HEK293 (cell line): ENCODE measurements around the gene TAF1A.

Experiments used
- CTCF ChIA-PET: fragments of 350-600 bp; formaldehyde crosslinking; extraction: SDS; loops from one replicate; lab custom pipeline; 2021; ENCODE audit warnings: antibody characterized with exemption; lab: Yijun Ruan, JAX
- POLR2A ChIA-PET: fragments of 300-600 bp; formaldehyde crosslinking; extraction: SDS; loops from one replicate; lab custom pipeline; 2020; ENCODE audit warnings: antibody characterized with exemption, inconsistent platforms; lab: Yijun Ruan, JAX
- H3K27ac ChIP-seq: fragments of 200-500 bp; sonication (Bioruptor generic); 2 replicates; pipeline ENCODE4 v1.5.1; 2014; ENCODE audit warnings: low read depth, low read length, control low read depth, inconsistent platforms; ENCODE audit errors: extremely low read depth
- H3K36me3 ChIP-seq, 2 experiments: fragments of 200-500 bp in 1 of 2; sonication (Bioruptor generic) in 1 of 2; 1 replicate in 1 of 2; 2 replicates in 1 of 2; pipeline ENCODE4 v1.5.1; 2014 to 2017; ENCODE audit warnings: inconsistent platforms in 2 of 2, low read length in 2 of 2; ENCODE audit not compliant: control insufficient read depth in 2 of 2, insufficient read depth in 1 of 2
- H3K4me1 ChIP-seq: fragments of 200-500 bp; sonication (Bioruptor generic); 2 replicates; pipeline ENCODE4 v1.5.1; 2014; ENCODE audit warnings: mild to moderate bottlenecking, low read length, inconsistent platforms; ENCODE audit not compliant: control insufficient read depth, insufficient read depth
- H3K4me3 ChIP-seq: 2 replicates; pipeline ENCODE4 v1.5.1; 2011; ENCODE audit warnings: low read depth, mild to moderate bottlenecking, control low read depth, low read length, moderate library complexity
- H3K9me3 ChIP-seq: fragments of 200-500 bp; sonication (Bioruptor generic); 2 replicates; pipeline ENCODE4 v1.5.1; 2014; ENCODE audit warnings: low read depth, low read length, inconsistent platforms; ENCODE audit not compliant: control insufficient read depth, insufficient read depth
- GFI1B ChIP-seq: fragments of 450-650 bp; formaldehyde crosslinking; IDR thresholded peaks from 2 replicates; pipeline ENCODE4 v1.5.1; 2016; ENCODE audit warnings: missing biosample characterization, missing genetic modification characterization
- GLI4 ChIP-seq: fragments of 450-650 bp; formaldehyde crosslinking; IDR thresholded peaks from 2 replicates; pipeline ENCODE4 v1.5.1; 2016; ENCODE audit warnings: missing biosample characterization, missing genetic modification characterization
- INSM2 ChIP-seq: fragments of 450-650 bp; formaldehyde crosslinking; IDR thresholded peaks from 2 replicates; pipeline ENCODE4 v1.5.1; 2016; ENCODE audit warnings: missing biosample characterization, missing genetic modification characterization
- KLF9 ChIP-seq: fragments of 450-650 bp; formaldehyde crosslinking; IDR thresholded peaks from 2 replicates; pipeline ENCODE4 v1.5.1; 2016; ENCODE audit warnings: missing biosample characterization, missing genetic modification characterization, low read depth
- ZBTB26 ChIP-seq: fragments of 450-650 bp; formaldehyde crosslinking; optimal IDR thresholded peaks from 2 replicates; pipeline ENCODE3; 2016; ENCODE audit warnings: missing biosample characterization, mild to moderate bottlenecking, missing genetic modification characterization
- ZNF16 ChIP-seq: fragments of 450-650 bp; formaldehyde crosslinking; IDR thresholded peaks from 2 replicates; pipeline ENCODE4 v1.5.1; 2016; ENCODE audit warnings: low read depth, missing biosample characterization, missing genetic modification characterization
- ZNF214 ChIP-seq: fragments of 450-650 bp; formaldehyde crosslinking; IDR thresholded peaks from 2 replicates; pipeline ENCODE4 v1.5.1; 2017; ENCODE audit warnings: missing biosample characterization, mild to moderate bottlenecking, missing genetic modification characterization, borderline replicate concordance
- ZNF239 ChIP-seq: fragments of 450-650 bp; formaldehyde crosslinking; IDR thresholded peaks from 2 replicates; pipeline ENCODE4 v1.5.1; 2016; ENCODE audit warnings: missing biosample characterization, missing genetic modification characterization
- ZNF26 ChIP-seq: fragments of 450-650 bp; formaldehyde crosslinking; IDR thresholded peaks from 2 replicates; pipeline ENCODE4 v1.5.1; 2016; ENCODE audit warnings: missing biosample characterization, missing genetic modification characterization
- ZNF335 ChIP-seq: fragments of 450-650 bp; formaldehyde crosslinking; conservative IDR thresholded peaks from 2 replicates; pipeline ENCODE4 v1.5.1; 2016; ENCODE audit warnings: missing biosample characterization, missing genetic modification characterization
- ZNF350 ChIP-seq: fragments of 450-650 bp; formaldehyde crosslinking; IDR thresholded peaks from 2 replicates; pipeline ENCODE4 v1.5.0; 2017; ENCODE audit warnings: missing biosample characterization, mild to moderate bottlenecking, missing genetic modification characterization
- ZNF404 ChIP-seq: fragments of 450-650 bp; formaldehyde crosslinking; IDR thresholded peaks from 2 replicates; pipeline ENCODE4 v1.5.1; 2017; ENCODE audit warnings: missing biosample characterization, missing genetic modification characterization
- ZNF510 ChIP-seq: fragments of 450-650 bp; formaldehyde crosslinking; IDR thresholded peaks from 2 replicates; pipeline ENCODE4 v1.5.1; 2018; ENCODE audit warnings: mild to moderate bottlenecking, missing genetic modification characterization, missing biosample characterization; ENCODE audit not compliant: insufficient replicate concordance
- ZNF513 ChIP-seq: fragments of 450-650 bp; IDR thresholded peaks from 2 replicates; pipeline ENCODE4 v1.5.1; 2018; ENCODE audit warnings: missing biosample characterization, missing genetic modification characterization
- ZNF610 ChIP-seq: fragments of 450-650 bp; formaldehyde crosslinking; IDR thresholded peaks from 2 replicates; pipeline ENCODE4 v1.5.1; 2016; ENCODE audit warnings: missing biosample characterization, missing genetic modification characterization, borderline replicate concordance
- ZNF626 ChIP-seq: fragments of 450-650 bp; sonication (Bioruptor Pico); formaldehyde crosslinking; IDR thresholded peaks from 2 replicates; pipeline ENCODE4 v1.5.1; 2018; ENCODE audit warnings: missing biosample characterization, missing genetic modification characterization, inconsistent platforms
- ZNF701 ChIP-seq: fragments of 450-650 bp; formaldehyde crosslinking; IDR thresholded peaks from 2 replicates; pipeline ENCODE4 v1.5.1; 2016; ENCODE audit warnings: missing biosample characterization, missing genetic modification characterization
- ZNF707 ChIP-seq: fragments of 450-650 bp; formaldehyde crosslinking; IDR thresholded peaks from 2 replicates; pipeline ENCODE4 v1.5.1; 2016; ENCODE audit warnings: missing biosample characterization, missing genetic modification characterization
- ZNF791 ChIP-seq: fragments of 450-650 bp; formaldehyde crosslinking; IDR thresholded peaks from 2 replicates; pipeline ENCODE4 v1.5.1; 2016; ENCODE audit warnings: missing biosample characterization, missing genetic modification characterization

Gene TAF1A

DNA sequence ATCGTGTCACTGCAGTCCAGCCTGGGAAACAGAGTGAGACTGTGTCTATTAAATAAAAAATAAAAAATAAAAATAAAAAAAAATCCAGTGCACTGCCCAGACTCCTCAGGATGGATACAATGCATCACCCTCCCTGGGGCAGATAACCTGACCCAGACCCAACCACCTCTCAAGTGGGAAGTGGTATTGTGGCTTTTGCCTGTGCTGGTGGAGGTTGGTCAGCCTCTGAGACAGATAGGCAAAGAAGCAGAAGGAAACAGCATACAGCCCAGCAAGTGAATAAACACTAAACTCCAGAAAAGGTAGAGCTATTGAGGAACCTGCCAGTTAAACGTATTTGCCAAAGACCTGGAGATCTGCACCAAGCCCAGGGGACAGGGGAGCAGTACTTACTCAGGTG, 63.8 kb downstream of the TAF1A start:
- POLR2A ChIA-PET: no interaction called here

DNA sequence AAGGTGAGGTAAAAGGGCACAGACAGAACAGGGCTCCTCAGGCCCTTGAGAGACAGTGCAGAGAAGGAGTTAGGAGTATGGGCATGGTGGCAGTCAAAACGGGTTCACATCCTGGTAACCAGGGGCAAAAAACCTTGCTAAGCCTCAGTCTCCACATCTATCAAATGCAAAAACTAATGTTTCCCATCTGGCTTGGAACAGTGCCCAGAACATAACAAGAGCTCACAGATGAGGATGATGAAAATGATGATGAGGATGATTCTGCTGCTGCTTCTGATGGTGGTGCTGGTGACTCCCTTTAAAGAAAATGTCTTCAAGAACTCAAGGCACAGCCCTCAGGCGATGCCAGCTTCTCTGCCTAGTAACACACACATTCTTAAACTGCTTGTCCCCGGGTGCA, 65.9 kb downstream of the TAF1A start:
- Histone ChIP-seq H3K4me3 (no peak overlapping the region), H3K9me3 (no peaks in the 10 kb centered on the region), H3K4me1 (no peaks in the 10 kb centered on the region), H3K36me3 (no peaks in the 10 kb centered on the region), H3K27ac (no peak overlapping the region)
- TF ChIP-seq ZNF513 (peak; percentile 55; the same call in 1 of the 2 replicates), GLI4 (tag by site-specific recombination) (no peak)
- POLR2A ChIA-PET: no interaction called here
- CTCF ChIA-PET: no interaction called here

More for the DNA sequence above, 63.8 kb downstream of the TAF1A start:
- CTCF ChIA-PET: no interaction called here
- H3K4me3 ChIP-seq: no peak overlapping the region
- H3K27ac ChIP-seq: no peak overlapping the region
- H3K4me1 ChIP-seq: no peaks in the 10 kb centered on the region
- H3K36me3 ChIP-seq: no peaks in the 10 kb centered on the region
- no peaks in the 10 kb centered on the region for H3K9me3 ChIP-seq
- no peak for TF ChIP-seq ZNF707 (tag by site-specific recombination)
- TF ChIP-seq ZBTB26: no peak
- TF ChIP-seq ZNF16: no peak
- TF ChIP-seq ZNF610: no peak
- no peak for TF ChIP-seq ZNF335
- TF ChIP-seq ZNF214 (tag by site-specific recombination): no peak
- no peak for TF ChIP-seq ZNF791 (tag by site-specific recombination)
- no peak for TF ChIP-seq ZNF510 (tag by site-specific recombination)
- no peak for TF ChIP-seq ZNF701 (tag by site-specific recombination)
- TF ChIP-seq ZNF350 (tag by site-specific recombination): no peak
- no peak for TF ChIP-seq INSM2
- TF ChIP-seq ZNF626 (tag by site-specific recombination): no peak
- TF ChIP-seq ZNF239 (tag by site-specific recombination): no peak
- TF ChIP-seq ZNF404 (tag by site-specific recombination): no peak
- no peak for TF ChIP-seq ZNF26 (tag by site-specific recombination)
- no peak for TF ChIP-seq KLF9 (tag by site-specific recombination)
- no peak for TF ChIP-seq GFI1B (tag by site-specific recombination)
- TF ChIP-seq, all 188 proteins: peak for 0
